Prostate gland (tissue), 2 donors: ENCODE measurements around the gene SOX8.

Source experiments
- CTCF ChIP-seq, 4 experiments: fragments of 200-600 bp in 2 of 4; fragments of 450-650 bp in 2 of 4; sonication (generic) in 2 of 4; IDR thresholded peaks; 1 replicate in 3 of 4; 2 replicates in 1 of 4; pipeline ENCODE4 v1.5.1; 2016 to 2019; ENCODE audit warnings: antibody characterized with exemption in 4 of 4, mild to moderate bottlenecking in 2 of 4, moderate library complexity in 2 of 4
- POLR2A ChIP-seq: fragments of 450-650 bp; IDR thresholded peaks from one replicate; pipeline ENCODE4 v1.6.1; 2016; ENCODE audit warnings: antibody characterized with exemption, mild to moderate bottlenecking

GRCh38 chr16:991773-992172, 10.2 kb downstream of the SOX8 start:
- no peak for TF ChIP-seq CTCF (IDR thresholded peaks at IDR 0.05)
- TF ChIP-seq POLR2A = no peak
